ENCODE data around the gene HYCC2. TPM values are rescaled to one million over a fixed set of nuclear protein-coding genes. Genes with fewer than 3 reads are reported as not detected.

Gene HYCC2
- total RNA-seq, 1 experiment from 2014 or later = 13.3 TPM

DNA sequence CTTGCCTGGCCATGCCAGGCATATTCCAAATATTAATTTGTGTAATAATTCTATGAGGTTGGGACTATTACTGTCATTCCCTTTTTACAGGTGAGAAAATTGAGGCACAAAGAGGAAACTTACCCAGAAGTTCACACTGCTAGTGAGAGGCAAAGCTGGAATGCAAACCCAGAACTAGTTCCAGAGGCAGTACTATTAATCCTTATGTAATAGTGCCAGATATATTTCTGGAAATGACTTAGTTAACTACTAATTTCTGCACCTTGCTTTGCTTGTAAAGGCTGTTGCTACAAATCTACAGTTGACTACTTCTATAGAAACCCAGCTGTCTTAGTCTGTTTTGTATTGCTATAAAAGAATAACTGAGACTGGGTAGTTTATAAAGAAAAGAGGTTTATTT, 39.1 kb upstream of the HYCC2 start:
- H2AFZ ChIP-seq (ENCODE audit: low read length) = no peak overlapping the region
- H3K79me1 ChIP-seq (ENCODE audit: insufficient read depth, low read depth, low read length, poor library complexity, severe bottlenecking) = no peaks in the 10 kb centered on the region
- TF ChIP-seq, protein P1, sequence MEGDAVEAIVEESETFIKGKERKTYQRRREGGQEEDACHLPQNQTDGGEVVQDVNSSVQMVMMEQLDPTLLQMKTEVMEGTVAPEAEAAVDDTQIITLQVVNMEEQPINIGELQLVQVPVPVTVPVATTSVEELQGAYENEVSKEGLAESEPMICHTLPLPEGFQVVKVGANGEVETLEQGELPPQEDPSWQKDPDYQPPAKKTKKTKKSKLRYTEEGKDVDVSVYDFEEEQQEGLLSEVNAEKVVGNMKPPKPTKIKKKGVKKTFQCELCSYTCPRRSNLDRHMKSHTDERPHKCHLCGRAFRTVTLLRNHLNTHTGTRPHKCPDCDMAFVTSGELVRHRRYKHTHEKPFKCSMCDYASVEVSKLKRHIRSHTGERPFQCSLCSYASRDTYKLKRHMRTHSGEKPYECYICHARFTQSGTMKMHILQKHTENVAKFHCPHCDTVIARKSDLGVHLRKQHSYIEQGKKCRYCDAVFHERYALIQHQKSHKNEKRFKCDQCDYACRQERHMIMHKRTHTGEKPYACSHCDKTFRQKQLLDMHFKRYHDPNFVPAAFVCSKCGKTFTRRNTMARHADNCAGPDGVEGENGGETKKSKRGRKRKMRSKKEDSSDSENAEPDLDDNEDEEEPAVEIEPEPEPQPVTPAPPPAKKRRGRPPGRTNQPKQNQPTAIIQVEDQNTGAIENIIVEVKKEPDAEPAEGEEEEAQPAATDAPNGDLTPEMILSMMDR (conservative IDR thresholded peaks at IDR 0.05) = no peak
- no peak overlapping the region for H2BK12ac ChIP-seq (ENCODE audit: insufficient read length, low read depth, low read length)
- no peak overlapping the region for H2AK5ac ChIP-seq (ENCODE audit: insufficient read length, low read length)
- H3K4me2 ChIP-seq (ENCODE audit: insufficient read depth, insufficient read length, low read length) = no peak overlapping the region
- no peaks in the 10 kb centered on the region for H3K79me2 ChIP-seq (ENCODE audit: insufficient read depth, low read length)
- H4K20me1 ChIP-seq (ENCODE audit: control insufficient read depth, insufficient read depth, insufficient read length) = no peaks in the 10 kb centered on the region
- H3K9ac ChIP-seq (ENCODE audit: extremely low read depth, insufficient read length, low read length) = no peak overlapping the region
- H2BK5ac ChIP-seq (ENCODE audit: insufficient read length, low read length) = no peak overlapping the region
- no peaks in the 10 kb centered on the region for H3K4me1 ChIP-seq (ENCODE audit: insufficient read depth, low read length)
- H3K23ac ChIP-seq (ENCODE audit: insufficient read length, low read depth, low read length) = no peak overlapping the region
- H2BK120ac ChIP-seq (ENCODE audit: low read depth, low read length, poor library complexity, severe bottlenecking) = no peak overlapping the region
- H3K27me3 ChIP-seq (ENCODE audit: insufficient read depth, low read length) = no peaks in the 10 kb centered on the region
- no peak overlapping the region for H2BK15ac ChIP-seq (ENCODE audit: low read depth, low read length)
- no peaks in the 10 kb centered on the region for H3K9me3 ChIP-seq (ENCODE audit: control insufficient read depth, low read depth, low read length)
- H3K4ac ChIP-seq (ENCODE audit: low read depth, low read length) = no peak overlapping the region
- no peak overlapping the region for H3T11ph ChIP-seq (ENCODE audit: low read length)
- H3K27me3 Mint-ChIP-seq (ENCODE audit: low read depth) = no peaks in the 10 kb centered on the region
- no peak overlapping the region for H4K5ac ChIP-seq (ENCODE audit: insufficient read length, low read depth, low read length)
- no peaks in the 10 kb centered on the region for H3K23me2 ChIP-seq (ENCODE audit: insufficient read length, low read depth, low read length, poor library complexity, severe bottlenecking)
- H3K27ac Mint-ChIP-seq = no peak overlapping the region
- H3K18ac ChIP-seq (ENCODE audit: insufficient read length, low read depth, low read length) = no peak overlapping the region
- H4K8ac ChIP-seq (replicated peaks; ENCODE audit: insufficient read length, low read depth, low read length) = no peak overlapping the region
- H3K56ac ChIP-seq (ENCODE audit: insufficient read length, low read depth, low read length) = no peak overlapping the region
- peaks cover 0 to 4% (median 0%) of the 10 kb centered on the region in 3 experiments; a peak in 1 of 7 replicates for H3K36me3 Mint-ChIP-seq (ENCODE audit: insufficient read depth in 1 of 3, low read depth in 3 of 3)
- DNase-seq = no peak
- no peak overlapping the region for H4K91ac ChIP-seq (ENCODE audit: insufficient read length, low read depth, low read length)
- no peaks in the 10 kb centered on the region for H3K9me3 Mint-ChIP-seq
- H3K14ac ChIP-seq (ENCODE audit: insufficient read depth, low read length) = no peak overlapping the region
- no peak overlapping the region for H3K4me3 Mint-ChIP-seq
- no peak overlapping the region for H2BK20ac ChIP-seq (ENCODE audit: low read depth, low read length, poor library complexity, severe bottlenecking)
- no peak overlapping the region for H3K27ac ChIP-seq (ENCODE audit: insufficient read length, low read depth, low read length)
- H3K4me1 Mint-ChIP-seq = peaks cover 4 to 8% of the 10 kb centered on the region in 2 experiments; a peak in 3 of 4 replicates
